ENCODE data around the gene ALDH1A1. TPM values are rescaled to one million over a fixed set of nuclear protein-coding genes. Genes with fewer than 3 reads are reported as not detected.

The ALDH1A1 gene
- total and polyA plus RNA-seq, 2 of the 8 experiments (the other 6 are each of a cell fraction or from before 2014, with no cell fraction given), result 0.50 to 0.82 TPM

DNA sequence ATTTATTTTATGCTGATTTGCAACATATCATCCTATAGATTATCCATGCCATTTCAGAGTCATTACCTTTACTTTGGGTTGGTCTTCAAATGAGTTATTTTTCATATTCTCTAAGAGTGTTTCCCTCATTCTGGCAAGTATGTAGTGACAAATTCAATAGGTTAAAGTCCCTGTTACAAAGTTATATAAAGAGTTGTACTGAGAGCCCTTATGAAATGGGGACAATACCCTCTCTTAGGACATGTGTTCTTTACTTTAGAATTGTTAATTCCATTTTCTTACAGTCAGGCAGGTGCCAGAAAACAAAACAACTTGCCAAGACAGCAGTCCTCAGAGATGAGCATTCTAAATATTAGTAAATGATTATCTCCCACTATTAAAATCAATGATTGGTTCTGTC is 6.0 kb downstream of the ALDH1A1 start:
- no peak overlapping the region for H3K23ac ChIP-seq (ENCODE audit: insufficient read length)
- FAIRE-seq (no peak), DNase-seq (ENCODE audit: low read depth in 1 of 2, low spot score in 2 of 2) (no peak)
- no peak overlapping the region for H2AFZ ChIP-seq (ENCODE audit: low read length)
- H2BK20ac ChIP-seq (ENCODE audit: low read length), result no peak overlapping the region
- H3K4me3 ChIP-seq (ENCODE audit: extremely low read depth in 1 of 4, insufficient read depth in 2 of 4, low read depth in 3 of 4, low read length in 4 of 4), result no peak overlapping the region
- H3K79me1 ChIP-seq (ENCODE audit: low read depth, low read length), result no peaks in the 10 kb centered on the region
- H4K5ac ChIP-seq (ENCODE audit: insufficient read length, low read depth, low read length), result no peak overlapping the region
- H2BK5ac ChIP-seq (ENCODE audit: low read depth, low read length), result no peak overlapping the region
- no peak overlapping the region for H2BK15ac ChIP-seq (ENCODE audit: low read length)
- no peak overlapping the region for H3K27ac ChIP-seq (ENCODE audit: low read depth, low read length)
- CTCF ChIA-PET (ENCODE audit: partially characterized antibody), result interaction anchor here (0.6 to 7.2 kb wide), 2 partner anchors 14 to 94 kb away, joined by 3 to 32 read pairs; no protein-coding TSS in a partner anchor
- no peaks in the 10 kb centered on the region for H3K9me3 ChIP-seq (ENCODE audit: insufficient read depth in 2 of 2, low read depth in 1 of 2, low read length in 1 of 2)
- H3K14ac ChIP-seq (ENCODE audit: insufficient read length), result no peak overlapping the region
- H3K56ac ChIP-seq (replicated peaks; ENCODE audit: insufficient read length, low read depth, low read length), result no peak overlapping the region
- no peaks in the 10 kb centered on the region for H3K23me2 ChIP-seq (ENCODE audit: low read depth, low read length)
- no peak overlapping the region for H3K4ac ChIP-seq (replicated peaks; ENCODE audit: insufficient read length, low read depth, low read length)
- H4K91ac ChIP-seq (replicated peaks; ENCODE audit: insufficient read length, low read length), result no peak overlapping the region
- H3K9ac ChIP-seq (replicated peaks in 1 of 4; ENCODE audit: extremely low read depth in 1 of 4, low read depth in 3 of 4, low read length in 3 of 4), result no peak overlapping the region
- H3K27me3 ChIP-seq (replicated peaks in 1 of 4; ENCODE audit: control insufficient read depth in 3 of 4, extremely low read depth in 1 of 4, insufficient read depth in 3 of 4, low read length in 3 of 4), result no peaks in the 10 kb centered on the region
- POLR2A ChIA-PET (ENCODE audit: partially characterized antibody), result no interaction called here
- H3K4me1 ChIP-seq (replicated peaks in 1 of 4; ENCODE audit: control insufficient read depth in 3 of 4, insufficient read depth in 4 of 4, low read length in 3 of 4), result no peaks in the 10 kb centered on the region
- no peak overlapping the region for H2BK120ac ChIP-seq (replicated peaks; ENCODE audit: low read depth, low read length)
- no peak overlapping the region for H2AK5ac ChIP-seq (ENCODE audit: low read depth, low read length)
- H4K20me1 ChIP-seq (replicated peaks in 1 of 2; ENCODE audit: control insufficient read depth in 1 of 2, insufficient read depth in 2 of 2, low read length in 2 of 2), result no peaks in the 10 kb centered on the region
- no peak overlapping the region for H2BK12ac ChIP-seq (ENCODE audit: low read depth, low read length)
- H3K79me2 ChIP-seq (ENCODE audit: control insufficient read depth in 1 of 2, insufficient read depth in 2 of 2, low read length in 2 of 2), result no peaks in the 10 kb centered on the region
- no peaks in the 10 kb centered on the region for H3K36me3 ChIP-seq (ENCODE audit: control insufficient read depth in 2 of 4, insufficient read depth in 4 of 4, low read length in 3 of 4)
- TF ChIP-seq SAP30 (IDR thresholded peaks at IDR 0.05; ENCODE audit: insufficient read depth, insufficient replicate concordance, low read length) (no peak), KDM5A (IDR thresholded peaks at IDR 0.05; ENCODE audit: low read length) (no peak), CBX5 (IDR thresholded peaks at IDR 0.05; ENCODE audit: low read depth, low read length) (no peak), GTF2F1 (IDR thresholded peaks at IDR 0.05; ENCODE audit: borderline replicate concordance, low read depth, low read length) (no peak), HDAC2 (IDR thresholded peaks at IDR 0.05; ENCODE audit: borderline replicate concordance in 1 of 2, low read depth in 2 of 2, low read length in 2 of 2) (no peak), POLR2A (IDR thresholded peaks at IDR 0.05; ENCODE audit: control extremely low read depth in 1 of 2, low read depth in 2 of 2, low read length in 2 of 2) (no peak), POLR2AphosphoS5 (IDR thresholded peaks at IDR 0.05; ENCODE audit: low read depth, low read length) (no peak)
- TF ChIP-seq, protein P1, sequence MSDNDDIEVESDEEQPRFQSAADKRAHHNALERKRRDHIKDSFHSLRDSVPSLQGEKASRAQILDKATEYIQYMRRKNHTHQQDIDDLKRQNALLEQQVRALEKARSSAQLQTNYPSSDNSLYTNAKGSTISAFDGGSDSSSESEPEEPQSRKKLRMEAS (IDR thresholded peaks at IDR 0.05), result no peak
- no peak overlapping the region for H3K4me2 ChIP-seq (ENCODE audit: insufficient read depth in 1 of 2, low read depth in 2 of 2, low read length in 2 of 2)
- no peak overlapping the region for H4K8ac ChIP-seq (ENCODE audit: extremely low read depth, insufficient read depth, low read length)
- H3K18ac ChIP-seq (ENCODE audit: extremely low read depth, low read length), result no peak overlapping the region

All from H1 (cell line).